Common myeloid progenitor, CD34-positive (primary cell): Measurements from ENCODE around the gene TMC1.

ENCODE experiments used
- CTCF ChIA-PET: fragments of 350-600 bp; sonication (Branson Sonifier 250); formaldehyde crosslinking; loops from one replicate; lab custom pipeline; 2021; ENCODE audit warnings: antibody characterized with exemption; lab: Charles Lee
- POLR2A ChIA-PET: fragments of 350-600 bp; sonication (Branson Sonifier 250); formaldehyde crosslinking; loops from one replicate; lab custom pipeline; 2021; ENCODE audit warnings: antibody characterized with exemption; lab: Charles Lee
- DNase-seq, 3 donors: peaks; one replicate each; pipeline versions ENCODE4 v3.0.0 to v3.0.0-alpha.2; 2013
- H3K27ac ChIP-seq, 2 experiments: 1 replicate in 1 of 2; 2 replicates in 1 of 2; pipeline ENCODE4 v1.7.0; 2013; ENCODE audit warnings: inconsistent platforms in 2 of 2, low read length in 2 of 2, mild to moderate bottlenecking in 2 of 2, low read depth in 1 of 2, moderate library complexity in 1 of 2; ENCODE audit not compliant: severe bottlenecking in 2 of 2, insufficient read depth in 1 of 2, poor library complexity in 1 of 2
- H3K27me3 ChIP-seq, 5 experiments: replicated peaks in 2 of 5; 1 replicate in 3 of 5; 2 replicates in 2 of 5; pipeline versions ENCODE4 v1.6.1 to v1.7.0; 2013; ENCODE audit warnings: low read length in 4 of 5, mild to moderate bottlenecking in 2 of 5, moderate library complexity in 2 of 5, inconsistent platforms in 1 of 5; ENCODE audit not compliant: insufficient read depth in 5 of 5, control insufficient read depth in 4 of 5
- H3K36me3 ChIP-seq, 4 experiments: 1 replicate in 2 of 4; 2 replicates in 2 of 4; pipeline versions ENCODE4 v1.6.1 to v1.7.0; 2013; ENCODE audit warnings: low read length in 3 of 4, control low read depth in 1 of 4, mild to moderate bottlenecking in 1 of 4; ENCODE audit not compliant: control insufficient read depth in 4 of 4, insufficient read depth in 4 of 4
- H3K4me1 ChIP-seq, 4 experiments: 1 replicate in 3 of 4; 2 replicates in 1 of 4; pipeline versions ENCODE4 v1.6.1 to v1.7.1; 2013; ENCODE audit warnings: low read length in 3 of 4, mild to moderate bottlenecking in 3 of 4, control low read depth in 1 of 4, inconsistent platforms in 1 of 4, moderate library complexity in 1 of 4; ENCODE audit not compliant: control insufficient read depth in 4 of 4, insufficient read depth in 4 of 4; ENCODE audit errors: control extremely low read depth in 1 of 4
- H3K4me3 ChIP-seq, 7 experiments: 1 replicate in 4 of 7; 2 replicates in 3 of 7; pipeline versions ENCODE4 v1.5.1 to v1.7.0; 2013; ENCODE audit warnings: mild to moderate bottlenecking in 7 of 7, low read length in 6 of 7, moderate library complexity in 6 of 7, inconsistent platforms in 2 of 7, low read depth in 2 of 7, control low read depth in 1 of 7; ENCODE audit not compliant: insufficient read depth in 4 of 7, control insufficient read depth in 1 of 7; ENCODE audit errors: extremely low read depth in 1 of 7
- H3K9me3 ChIP-seq, 5 experiments: 1 replicate in 4 of 5; 2 replicates in 1 of 5; pipeline versions ENCODE4 v1.6.1 to v1.7.1; 2013; ENCODE audit warnings: low read length in 4 of 5, mild to moderate bottlenecking in 2 of 5, inconsistent platforms in 1 of 5, low read depth in 1 of 5, moderate library complexity in 1 of 5; ENCODE audit not compliant: control insufficient read depth in 4 of 5, insufficient read depth in 2 of 5; ENCODE audit errors: control extremely low read depth in 1 of 5
- WGBS: methylation state at CpG from one replicate; pipeline ENCODE4 v1.1.5; 2013; ENCODE audit not compliant: insufficient coverage; 5-methylcytosine and 5-hydroxymethylcytosine counted together

TMC1 gene

DNA sequence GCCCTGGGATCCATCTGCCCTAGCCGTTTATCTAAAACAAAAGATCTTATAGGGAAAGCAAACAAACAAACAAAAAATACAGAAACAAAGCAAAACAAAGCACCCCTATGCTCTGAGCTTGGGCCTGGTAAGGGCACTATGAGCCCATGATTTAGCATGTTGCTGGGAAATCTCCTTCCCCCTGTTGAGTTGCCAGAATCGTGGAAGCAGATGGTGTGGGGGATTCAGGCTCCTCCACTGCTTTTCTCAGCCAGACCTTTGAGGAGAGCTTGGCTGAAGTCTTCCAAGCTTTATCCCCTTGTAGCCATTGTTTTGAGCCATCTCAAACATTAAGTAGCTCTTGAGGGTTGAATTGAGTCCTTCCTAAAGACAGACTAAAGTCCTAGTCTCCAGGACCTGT is 29.9 kb downstream of the TMC1 start:
- POLR2A ChIA-PET = no interaction called here
- Histone ChIP-seq H3K4me3 (no peak overlapping the region), H3K9me3 (no peaks in the 10 kb centered on the region), H3K27me3 (peaks cover 0 to 3% (median 0%) of the 10 kb centered on the region in 5 experiments), H3K36me3 (no peaks in the 10 kb centered on the region), H3K27ac (no peak overlapping the region), H3K4me1 (no peaks in the 10 kb centered on the region)
- no CpG with 5 or more reads among the region's 2 CpGs for WGBS
- DNase-seq = no peak
- CTCF ChIA-PET = interaction anchor here (0.6 kb wide), 1 partner anchor 15 kb away, joined by 3 read pairs; no protein-coding TSS in a partner anchor

DNA sequence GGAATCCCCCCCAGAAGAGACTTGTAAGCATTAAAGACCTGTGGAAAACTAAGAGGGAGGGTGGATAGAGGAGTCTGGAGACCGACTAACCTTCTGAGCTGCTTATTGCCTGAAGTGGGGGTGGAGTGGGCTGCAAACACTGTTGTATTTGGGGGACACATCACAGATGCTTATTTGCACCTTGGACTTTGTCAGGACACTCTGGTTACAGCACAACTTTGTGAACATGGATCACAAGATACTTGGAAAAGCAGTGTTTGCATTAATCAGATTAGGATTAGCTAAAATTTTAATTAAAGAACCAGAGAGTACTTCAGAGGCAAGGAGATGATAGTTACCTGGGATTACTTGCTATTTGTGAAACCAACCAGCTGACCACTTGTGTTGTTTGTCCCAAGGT is 30.9 kb downstream of the TMC1 start:
- WGBS = no CpG with 5 or more reads among the region's 1 CpG

DNA sequence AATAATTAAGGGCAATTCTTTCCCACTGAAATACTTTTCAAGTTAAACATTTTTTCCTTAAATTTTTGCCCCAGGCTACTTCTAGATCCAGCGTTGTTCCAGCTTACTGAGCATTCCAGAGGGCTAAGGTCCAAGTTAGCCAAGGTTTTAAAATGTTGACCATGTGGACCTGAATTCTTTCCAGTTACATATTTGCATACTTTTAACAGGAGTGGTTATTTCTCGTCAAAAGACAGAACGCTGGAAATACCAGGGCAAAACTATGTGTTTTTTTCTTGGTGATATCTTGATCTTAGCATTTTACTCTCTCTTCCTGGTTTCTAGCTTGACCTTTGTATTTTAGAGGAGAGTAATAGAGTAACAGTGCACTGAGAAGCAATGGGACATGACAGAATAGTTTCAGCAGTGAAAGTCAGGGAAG is 32.8 kb downstream of the TMC1 start:
- ChIA-PET POLR2A (no interaction called here), CTCF (interaction anchor here (1.2 kb wide), 1 partner anchor 12 kb away, joined by 3 read pairs; no protein-coding TSS in a partner anchor)
- Histone ChIP-seq H3K27ac (no peak overlapping the region), H3K27me3 (peaks cover 0 to 3% (median 0%) of the 10 kb centered on the region in 5 experiments), H3K36me3 (no peaks in the 10 kb centered on the region), H3K9me3 (no peaks in the 10 kb centered on the region), H3K4me1 (no peaks in the 10 kb centered on the region), H3K4me3 (no peak overlapping the region)
- DNase-seq = no peak
- WGBS = 100% methylated on average over 2 of the region's 3 CpGs

More for the DNA sequence above, 30.9 kb downstream of the TMC1 start:
- Histone ChIP-seq H3K27ac (no peak overlapping the region), H3K27me3 (peaks cover 0 to 3% (median 0%) of the 10 kb centered on the region in 5 experiments), H3K4me3 (no peak overlapping the region), H3K4me1 (no peaks in the 10 kb centered on the region), H3K36me3 (no peaks in the 10 kb centered on the region), H3K9me3 (no peaks in the 10 kb centered on the region)
- no peak for DNase-seq
- POLR2A ChIA-PET = no interaction called here
- CTCF ChIA-PET = no interaction called here

DNA sequence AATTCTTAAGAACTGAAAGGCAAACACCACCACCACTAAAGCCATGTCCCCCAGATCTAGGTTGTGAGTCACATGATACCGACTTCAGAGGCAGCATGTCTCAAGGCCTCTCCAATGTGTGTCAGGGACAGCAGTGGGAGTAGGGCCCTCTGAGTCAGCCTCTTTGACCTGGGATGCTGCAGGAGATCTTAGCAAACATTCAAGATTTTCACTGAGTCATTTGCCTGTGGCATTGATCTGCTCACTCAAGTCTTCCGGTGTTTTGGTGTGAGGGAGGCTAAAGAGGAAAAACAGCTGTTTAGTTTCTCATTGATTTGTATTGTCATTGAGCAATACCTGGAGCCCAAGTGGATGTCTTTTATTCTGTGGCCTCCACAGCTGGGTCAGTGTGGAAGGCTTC is 36.1 kb downstream of the TMC1 start:
- no peaks in the 10 kb centered on the region for H3K27me3 ChIP-seq
- WGBS = 100% methylated on average over 1 of the region's 2 CpGs
- no peaks in the 10 kb centered on the region for H3K36me3 ChIP-seq
- no peak overlapping the region for H3K4me3 ChIP-seq
- DNase-seq = peak in 2 of 3 donors; percentile 4 to 23
- no peaks in the 10 kb centered on the region for H3K9me3 ChIP-seq
- no peaks in the 10 kb centered on the region for H3K4me1 ChIP-seq
- CTCF ChIA-PET = no interaction called here
- H3K27ac ChIP-seq = no peak overlapping the region
- POLR2A ChIA-PET = no interaction called here

DNA sequence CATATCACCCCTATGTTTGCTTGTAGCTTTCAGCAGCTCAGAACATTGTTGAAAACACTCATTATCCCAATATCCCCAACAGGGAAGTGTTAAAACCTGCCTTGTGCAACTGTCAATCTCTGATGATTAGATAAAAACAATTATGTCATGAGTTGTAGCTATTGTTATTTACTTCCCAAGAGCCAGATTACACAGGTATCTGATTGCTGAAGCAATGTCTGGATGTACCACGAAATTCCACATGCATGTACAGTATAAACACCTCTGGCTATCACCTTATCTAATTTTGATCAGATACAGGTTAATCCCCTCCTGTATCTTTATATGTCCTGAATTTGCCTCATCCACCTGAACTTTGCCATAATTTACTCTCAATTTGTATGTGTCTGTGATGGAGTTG is 38.7 kb downstream of the TMC1 start:
- H3K36me3 ChIP-seq = no peaks in the 10 kb centered on the region
- CTCF ChIA-PET = interaction anchor here (0.9 to 1.5 kb wide), 3 partner anchors 16 to 536 kb away, joined by 3 to 4 read pairs (median 3); no protein-coding TSS in a partner anchor
- POLR2A ChIA-PET = no interaction called here
- H3K4me1 ChIP-seq = no peaks in the 10 kb centered on the region
- WGBS = 100% methylated on average over 1 of the region's 1 CpG
- no peaks in the 10 kb centered on the region for H3K27me3 ChIP-seq
- H3K27ac ChIP-seq = no peak overlapping the region
- no peak overlapping the region for H3K4me3 ChIP-seq
- no peaks in the 10 kb centered on the region for H3K9me3 ChIP-seq
- DNase-seq = no peak

DNA sequence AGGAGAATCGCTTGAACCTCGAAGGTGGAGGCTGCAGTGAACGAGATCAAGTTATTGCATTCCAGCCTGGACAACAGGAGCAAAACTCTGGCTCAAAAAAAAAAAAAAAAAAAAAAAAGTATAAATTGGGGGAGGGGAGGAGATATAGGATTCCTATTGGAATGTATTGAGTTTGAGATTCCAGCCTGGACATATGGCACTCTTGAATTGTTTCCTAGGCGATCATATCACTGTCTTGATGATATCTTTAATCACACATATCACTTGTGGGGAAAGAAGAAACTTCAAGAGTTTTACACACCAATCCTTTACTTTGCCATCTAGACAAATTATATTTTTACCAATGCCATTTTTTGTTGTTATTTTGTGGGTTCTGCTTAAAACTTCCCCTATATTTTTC is 42.4 kb downstream of the TMC1 start:
- WGBS = 92% methylated on average over 3 of the region's 4 CpGs
- POLR2A ChIA-PET = no interaction called here
- H3K4me3 ChIP-seq = no peak overlapping the region
- H3K9me3 ChIP-seq = peaks cover 0 to 2% (median 0%) of the 10 kb centered on the region in 5 experiments
- H3K27ac ChIP-seq = no peak overlapping the region
- DNase-seq = no peak
- no peaks in the 10 kb centered on the region for H3K27me3 ChIP-seq
- CTCF ChIA-PET = no interaction called here
- no peaks in the 10 kb centered on the region for H3K4me1 ChIP-seq
- H3K36me3 ChIP-seq = no peaks in the 10 kb centered on the region

DNA sequence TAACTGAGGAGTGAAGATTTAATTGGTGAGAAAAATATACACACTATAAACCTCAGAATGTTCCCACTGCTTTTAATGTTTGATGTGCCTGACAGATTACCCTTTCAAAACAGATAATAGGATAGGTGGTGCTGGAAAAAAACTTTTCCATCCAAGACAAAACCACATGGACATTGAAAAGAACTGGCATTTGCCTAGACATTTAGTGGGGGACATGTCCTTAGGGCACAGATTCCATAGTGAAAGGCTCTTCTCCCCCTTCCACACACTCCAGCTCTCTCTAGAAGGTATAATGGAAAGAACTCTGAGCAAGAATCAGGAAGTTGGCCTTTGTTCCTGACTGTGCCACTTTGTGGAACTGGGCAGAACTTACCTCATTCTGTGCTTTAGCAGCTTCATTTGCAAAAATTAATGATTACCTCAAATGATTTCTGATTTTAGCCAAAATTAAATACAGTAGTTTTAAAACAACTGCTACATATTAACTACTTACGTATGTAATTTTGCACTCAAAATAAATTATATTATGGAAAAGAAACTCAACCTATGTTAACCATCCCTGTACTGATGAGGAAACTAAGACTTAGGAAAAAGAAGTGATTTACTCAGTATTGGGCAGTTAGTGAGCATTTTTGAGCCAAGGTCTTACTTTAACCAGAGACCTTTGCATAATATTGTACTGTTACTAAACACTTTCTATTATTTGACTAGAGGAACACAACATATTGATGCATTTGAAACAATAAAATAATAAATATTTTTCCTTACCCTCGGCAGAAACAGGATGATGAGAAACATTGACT is 43.3 kb downstream of the TMC1 start:
- Histone ChIP-seq H3K9me3 (peaks cover 0 to 2% (median 0%) of the 10 kb centered on the region in 5 experiments), H3K4me3 (no peak overlapping the region), H3K27ac (no peak overlapping the region), H3K27me3 (no peaks in the 10 kb centered on the region), H3K4me1 (no peaks in the 10 kb centered on the region), H3K36me3 (no peaks in the 10 kb centered on the region)
- POLR2A ChIA-PET = no interaction called here
- CTCF ChIA-PET = no interaction called here
- no CpG with 5 or more reads among the region's 2 CpGs for WGBS
- DNase-seq = no peak
